ENCODE results near the gene MPV17L2.
"Not testable (repeated sequence)": the region's sequence is repeated elsewhere in the genome, so short reads cannot be mapped to it uniquely, and the experiment has no call there.

Gene MPV17L2

GRCh38 chr19:18192673-18193387, at the start of gene MPV17L2:
TSS of gene MPV17L2 (plus strand) at chr19:18193218. CDS start at chr19:18193282, 64 bp downstream.
- DNase-seq, result peak; percentile 97

GRCh38 chr19:18143902-18144301, 49.1 kb upstream of the MPV17L2 start:
- DNase-seq, result no peak

GRCh38 chr19:18144361-18144760, 48.7 kb upstream of the MPV17L2 start:
- no peak for DNase-seq

DNA sequence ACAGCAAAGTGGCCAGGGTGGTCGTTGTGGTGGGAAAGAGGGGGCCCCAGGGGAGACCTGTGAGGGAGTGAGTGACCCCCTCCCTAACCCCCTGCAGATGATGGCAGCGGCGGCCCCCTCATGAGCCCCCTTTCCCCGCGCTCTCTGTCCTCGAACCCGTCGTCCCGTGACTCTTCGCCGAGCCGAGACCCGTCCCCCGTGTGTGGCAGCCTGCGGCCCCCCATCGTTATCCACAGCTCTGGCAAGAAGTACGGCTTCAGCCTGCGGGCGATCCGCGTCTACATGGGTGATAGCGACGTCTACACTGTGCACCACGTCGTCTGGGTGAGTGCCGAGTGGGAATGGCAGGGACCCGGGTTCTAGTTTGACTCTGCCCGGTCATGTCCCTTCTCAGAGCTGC, 48.1 kb upstream of the MPV17L2 start:
- no peak for DNase-seq

GRCh38 chr19:18145391-18145999, 47.5 kb upstream of the MPV17L2 start:
- DNase-seq, result no peak

GRCh38 chr19:18147396-18147795, 45.6 kb upstream of the MPV17L2 start:
- DNase-seq, result no peak

- DNase-seq, result no peak
These were observed 43.4 kb upstream of the MPV17L2 start for GRCh38 chr19:18149596-18149975.

- no peak for DNase-seq
These were observed 42.0 kb upstream of the MPV17L2 start for GRCh38 chr19:18150776-18151624.

- peak; percentile 97 for DNase-seq
These were observed 40.6 kb upstream of the MPV17L2 start for GRCh38 chr19:18152442-18152816.

- DNase-seq, result peak; percentile 98
These were observed 40.0 kb upstream of the MPV17L2 start, which contains the start of gene PIK3R2 for GRCh38 chr19:18152817-18153555. TSS of gene PIK3R2 (plus strand) at chr19:18153163. CDS start at chr19:18155880, 2,717 bp downstream.

- DNase-seq, result no peak
These were observed 39.4 kb upstream of the MPV17L2 start for GRCh38 chr19:18153556-18154134.

DNA sequence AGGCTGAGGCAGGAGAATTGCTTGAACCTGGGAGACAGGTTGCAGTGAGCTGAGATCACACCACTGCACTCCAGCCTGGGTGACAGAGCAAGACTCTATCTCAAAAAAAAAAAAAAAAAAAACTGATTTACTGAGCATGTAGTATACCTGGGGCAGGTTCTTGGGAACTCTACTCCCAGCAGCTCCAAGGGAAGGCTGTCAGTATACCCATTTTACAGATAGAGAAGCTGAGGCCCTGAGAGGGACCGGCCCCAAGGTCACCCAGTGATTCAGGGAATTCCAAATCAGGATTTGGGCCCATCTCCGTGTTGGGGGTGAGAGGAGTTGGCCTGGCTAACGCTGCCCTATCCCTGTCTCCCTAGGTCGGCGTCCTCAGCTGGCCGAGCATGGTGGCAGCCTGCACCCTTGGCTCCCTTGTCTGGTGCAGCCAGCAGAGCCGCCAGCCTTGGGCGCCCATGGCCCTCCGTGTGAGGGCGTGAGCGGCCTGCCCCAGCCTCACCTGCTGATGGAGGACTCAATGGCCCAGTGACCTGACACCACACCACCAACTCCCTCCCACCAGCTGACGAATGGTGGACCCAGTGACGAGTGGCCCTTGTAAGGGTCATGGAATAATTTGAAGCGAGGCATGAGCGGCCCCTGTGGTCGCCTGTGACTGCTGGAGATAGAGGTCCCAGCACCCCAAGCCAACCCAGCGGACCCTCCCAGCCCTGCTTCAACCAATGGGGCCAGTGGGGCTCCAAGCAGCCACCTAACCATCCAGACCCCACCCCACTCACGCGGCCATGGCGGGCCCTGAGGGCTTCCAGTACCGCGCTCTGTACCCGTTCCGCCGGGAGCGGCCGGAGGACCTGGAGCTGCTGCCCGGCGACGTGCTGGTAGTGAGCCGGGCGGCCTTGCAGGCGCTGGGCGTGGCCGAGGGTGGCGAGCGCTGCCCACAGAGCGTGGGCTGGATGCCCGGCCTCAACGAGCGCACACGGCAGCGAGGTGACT, 37.6 kb upstream of the MPV17L2 start:
- no peak for DNase-seq

GRCh38 chr19:18156268-18156667, 36.8 kb upstream of the MPV17L2 start:
- no peak for DNase-seq

- DNase-seq, result peak; percentile 84
These were observed 36.1 kb upstream of the MPV17L2 start for GRCh38 chr19:18156841-18157464.

GRCh38 chr19:18157465-18158063, 35.5 kb upstream of the MPV17L2 start:
- DNase-seq, result peak; percentile 8

DNA sequence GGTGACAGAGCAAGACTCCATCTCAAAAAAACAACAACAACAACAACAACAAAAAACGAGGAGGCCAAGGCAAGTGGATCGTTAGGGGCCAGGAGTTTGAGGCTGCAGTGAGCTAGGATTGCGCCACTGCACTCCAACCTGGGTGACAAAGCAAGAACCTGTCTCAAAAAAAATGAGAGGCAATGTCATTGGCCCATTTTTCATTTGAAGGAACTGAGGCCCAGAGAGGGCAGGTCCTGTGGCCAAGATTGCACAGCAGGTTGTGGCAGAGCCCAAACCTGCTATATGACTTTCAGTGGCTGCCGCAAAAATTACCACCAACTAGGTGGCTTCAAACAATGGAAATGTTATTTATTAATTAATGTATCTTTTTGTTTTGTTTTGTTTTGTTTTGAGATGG, 34.6 kb upstream of the MPV17L2 start:
- DNase-seq, result no peak

DNA sequence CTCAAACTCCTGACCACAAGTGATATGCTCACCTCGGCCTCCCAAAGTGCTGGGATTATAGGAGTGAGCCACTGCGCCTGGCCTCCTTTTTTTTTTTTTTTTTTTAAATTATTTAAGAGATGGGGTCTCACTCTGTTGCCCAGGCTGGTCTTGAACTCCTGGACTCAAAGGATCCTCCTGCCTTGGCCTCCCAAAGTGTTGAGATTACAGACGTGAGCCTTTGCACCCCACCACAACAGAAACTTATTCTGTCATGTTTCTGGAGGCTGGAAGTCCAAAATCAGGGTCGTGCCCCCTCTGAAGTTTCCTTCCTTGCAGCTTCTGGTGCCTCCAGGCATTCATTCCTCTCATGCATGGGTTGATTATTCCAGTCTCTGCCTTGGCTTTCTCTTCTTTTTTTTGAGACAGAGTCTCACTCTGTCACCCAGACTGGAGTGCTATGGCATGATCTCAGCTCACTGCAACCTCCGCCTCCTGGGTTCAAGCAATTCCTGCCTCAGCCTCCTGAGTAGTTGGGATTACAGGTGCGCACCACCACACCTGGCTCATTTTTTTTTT, 33.9 kb upstream of the MPV17L2 start:
- not testable (repeated sequence) for DNase-seq

GRCh38 chr19:18159810-18160209, 33.2 kb upstream of the MPV17L2 start:
- no peak for DNase-seq

DNA sequence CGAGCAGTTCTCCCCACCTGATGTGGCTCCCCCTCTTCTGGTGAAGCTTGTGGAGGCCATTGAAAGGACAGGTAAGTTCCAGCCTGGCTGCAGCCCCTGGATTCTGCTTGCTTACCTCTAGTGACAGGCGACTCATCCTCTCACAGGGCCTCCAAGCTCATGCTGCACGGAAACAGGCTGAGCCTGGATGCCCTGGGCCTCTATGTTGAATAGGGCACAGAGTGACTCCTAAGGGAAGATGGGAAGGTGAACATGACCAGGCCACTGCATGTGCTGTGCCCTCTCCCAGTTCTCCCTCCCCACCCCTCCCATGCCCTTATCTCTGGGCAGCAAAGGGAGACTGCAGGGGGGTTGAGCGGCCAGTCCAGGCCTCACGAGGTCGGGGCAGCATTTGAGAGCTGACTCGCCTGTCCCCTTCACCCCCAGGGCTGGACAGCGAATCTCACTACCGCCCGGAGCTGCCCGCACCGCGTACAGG, 32.5 kb upstream of the MPV17L2 start:
- DNase-seq, result no peak
